HL-60 (cell line): ENCODE measurements around the gene DOK5.

ENCODE experiments used
- DNase-seq, 2 experiments: peaks; one replicate each; pipeline ENCODE4 v3.0.0-alpha.2; 2010 to 2020; ENCODE audit warnings: low read depth in 1 of 2, low spot score in 1 of 2
- H3K27ac ChIP-seq: fragments of 250-450 bp; sonication (Bioruptor Pico); replicated peaks from 2 replicates; pipeline ENCODE4 v1.5.1; 2020; ENCODE audit warnings: mild to moderate bottlenecking, moderate library complexity
- H3K27me3 ChIP-seq: fragments of 250-450 bp; sonication (Bioruptor Pico); 2 replicates; pipeline ENCODE4 v1.5.1; 2021; ENCODE audit warnings: mild to moderate bottlenecking, moderate library complexity; ENCODE audit not compliant: insufficient read depth, poor library complexity, severe bottlenecking
- H3K4me3 ChIP-seq: replicated peaks from 2 replicates; pipeline ENCODE4 v1.5.1; 2011; ENCODE audit warnings: mild to moderate bottlenecking, control low read depth, low read length; ENCODE audit not compliant: insufficient read depth
- GABPA ChIP-seq: IDR thresholded peaks from 2 replicates; pipeline ENCODE4 v1.6.1; 2012; ENCODE audit warnings: low read depth
- POLR2AphosphoS5 ChIP-seq: IDR thresholded peaks from 2 replicates; pipeline ENCODE4 v1.6.1; 2012; ENCODE audit warnings: low read depth
- SPI1 ChIP-seq: IDR thresholded peaks from 2 replicates; pipeline ENCODE4 v1.6.1; 2012; ENCODE audit warnings: low read depth, mild to moderate bottlenecking, borderline replicate concordance
- TF ChIP-seq, protein P1 (sequence below): IDR thresholded peaks from 2 replicates; pipeline ENCODE4 v1.6.1; 2012; ENCODE audit warnings: low read depth; ENCODE audit not compliant: insufficient replicate concordance
- TF ChIP-seq, protein P2 (sequence below): IDR thresholded peaks from one replicate; pipeline ENCODE4 v1.5.1; 2011; ENCODE audit warnings: low read length, control low read depth, inconsistent platforms; ENCODE audit not compliant: insufficient read depth

The DOK5 gene

DNA sequence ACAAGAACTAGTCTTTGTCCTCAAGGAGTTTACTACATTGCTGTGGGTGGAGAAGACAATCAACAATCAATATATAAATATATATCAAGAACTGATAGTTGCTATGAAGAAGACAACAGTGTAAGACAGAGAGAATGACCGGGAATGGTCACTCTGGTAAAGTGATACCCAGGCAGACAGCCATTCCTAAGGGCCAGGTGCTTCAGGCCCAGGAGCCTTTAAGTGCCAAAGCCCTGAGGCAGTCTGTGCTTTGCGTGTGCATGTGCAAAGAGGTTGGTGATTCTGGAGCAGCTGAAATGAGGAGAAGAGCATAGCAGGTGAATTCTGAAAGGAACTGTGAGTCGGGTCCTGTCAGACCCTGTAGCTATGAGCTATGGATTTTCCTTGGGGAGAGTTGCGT lies 154.2 kb downstream of the DOK5 start:
- TF ChIP-seq, protein P1, sequence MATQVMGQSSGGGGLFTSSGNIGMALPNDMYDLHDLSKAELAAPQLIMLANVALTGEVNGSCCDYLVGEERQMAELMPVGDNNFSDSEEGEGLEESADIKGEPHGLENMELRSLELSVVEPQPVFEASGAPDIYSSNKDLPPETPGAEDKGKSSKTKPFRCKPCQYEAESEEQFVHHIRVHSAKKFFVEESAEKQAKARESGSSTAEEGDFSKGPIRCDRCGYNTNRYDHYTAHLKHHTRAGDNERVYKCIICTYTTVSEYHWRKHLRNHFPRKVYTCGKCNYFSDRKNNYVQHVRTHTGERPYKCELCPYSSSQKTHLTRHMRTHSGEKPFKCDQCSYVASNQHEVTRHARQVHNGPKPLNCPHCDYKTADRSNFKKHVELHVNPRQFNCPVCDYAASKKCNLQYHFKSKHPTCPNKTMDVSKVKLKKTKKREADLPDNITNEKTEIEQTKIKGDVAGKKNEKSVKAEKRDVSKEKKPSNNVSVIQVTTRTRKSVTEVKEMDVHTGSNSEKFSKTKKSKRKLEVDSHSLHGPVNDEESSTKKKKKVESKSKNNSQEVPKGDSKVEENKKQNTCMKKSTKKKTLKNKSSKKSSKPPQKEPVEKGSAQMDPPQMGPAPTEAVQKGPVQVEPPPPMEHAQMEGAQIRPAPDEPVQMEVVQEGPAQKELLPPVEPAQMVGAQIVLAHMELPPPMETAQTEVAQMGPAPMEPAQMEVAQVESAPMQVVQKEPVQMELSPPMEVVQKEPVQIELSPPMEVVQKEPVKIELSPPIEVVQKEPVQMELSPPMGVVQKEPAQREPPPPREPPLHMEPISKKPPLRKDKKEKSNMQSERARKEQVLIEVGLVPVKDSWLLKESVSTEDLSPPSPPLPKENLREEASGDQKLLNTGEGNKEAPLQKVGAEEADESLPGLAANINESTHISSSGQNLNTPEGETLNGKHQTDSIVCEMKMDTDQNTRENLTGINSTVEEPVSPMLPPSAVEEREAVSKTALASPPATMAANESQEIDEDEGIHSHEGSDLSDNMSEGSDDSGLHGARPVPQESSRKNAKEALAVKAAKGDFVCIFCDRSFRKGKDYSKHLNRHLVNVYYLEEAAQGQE, result no peak
- TF ChIP-seq, protein P2, sequence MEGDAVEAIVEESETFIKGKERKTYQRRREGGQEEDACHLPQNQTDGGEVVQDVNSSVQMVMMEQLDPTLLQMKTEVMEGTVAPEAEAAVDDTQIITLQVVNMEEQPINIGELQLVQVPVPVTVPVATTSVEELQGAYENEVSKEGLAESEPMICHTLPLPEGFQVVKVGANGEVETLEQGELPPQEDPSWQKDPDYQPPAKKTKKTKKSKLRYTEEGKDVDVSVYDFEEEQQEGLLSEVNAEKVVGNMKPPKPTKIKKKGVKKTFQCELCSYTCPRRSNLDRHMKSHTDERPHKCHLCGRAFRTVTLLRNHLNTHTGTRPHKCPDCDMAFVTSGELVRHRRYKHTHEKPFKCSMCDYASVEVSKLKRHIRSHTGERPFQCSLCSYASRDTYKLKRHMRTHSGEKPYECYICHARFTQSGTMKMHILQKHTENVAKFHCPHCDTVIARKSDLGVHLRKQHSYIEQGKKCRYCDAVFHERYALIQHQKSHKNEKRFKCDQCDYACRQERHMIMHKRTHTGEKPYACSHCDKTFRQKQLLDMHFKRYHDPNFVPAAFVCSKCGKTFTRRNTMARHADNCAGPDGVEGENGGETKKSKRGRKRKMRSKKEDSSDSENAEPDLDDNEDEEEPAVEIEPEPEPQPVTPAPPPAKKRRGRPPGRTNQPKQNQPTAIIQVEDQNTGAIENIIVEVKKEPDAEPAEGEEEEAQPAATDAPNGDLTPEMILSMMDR, result no peak
- no peak for TF ChIP-seq GABPA
- TF ChIP-seq POLR2AphosphoS5, result no peak
- no peak for DNase-seq
- no peaks in the 10 kb centered on the region for H3K27me3 ChIP-seq

DNA sequence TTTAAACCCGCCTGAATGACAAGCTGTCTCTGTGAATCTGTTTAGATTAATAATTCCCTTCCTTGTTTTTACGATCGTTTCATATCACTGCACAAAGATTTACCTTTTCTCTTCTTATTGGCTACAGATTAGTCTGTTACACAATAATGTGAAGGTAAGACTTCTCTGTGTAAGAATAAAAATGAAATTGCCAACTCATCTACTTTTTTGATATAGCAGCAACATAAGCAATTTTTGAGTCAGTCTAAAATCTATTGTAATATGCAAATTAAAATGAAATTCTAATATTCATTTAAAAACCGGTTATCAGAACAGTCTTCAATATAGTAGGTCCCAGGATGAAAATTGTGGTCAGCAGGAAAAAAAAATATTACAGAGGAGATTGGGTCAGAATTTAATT lies 155.2 kb downstream of the DOK5 start:
- H3K27me3 ChIP-seq, result no peaks in the 10 kb centered on the region
- TF ChIP-seq, protein P2, result no peak
- TF ChIP-seq SPI1, result no peak
- no peak for TF ChIP-seq GABPA
- TF ChIP-seq POLR2AphosphoS5, result no peak
- TF ChIP-seq, protein P1, result no peak
- no peak overlapping the region for H3K4me3 ChIP-seq
- H3K27ac ChIP-seq, result no peak overlapping the region
- DNase-seq, result no peak

More for the DNA sequence above, 154.2 kb downstream of the DOK5 start:
- Histone ChIP-seq H3K4me3 (no peak overlapping the region), H3K27ac (no peak overlapping the region)

DNA sequence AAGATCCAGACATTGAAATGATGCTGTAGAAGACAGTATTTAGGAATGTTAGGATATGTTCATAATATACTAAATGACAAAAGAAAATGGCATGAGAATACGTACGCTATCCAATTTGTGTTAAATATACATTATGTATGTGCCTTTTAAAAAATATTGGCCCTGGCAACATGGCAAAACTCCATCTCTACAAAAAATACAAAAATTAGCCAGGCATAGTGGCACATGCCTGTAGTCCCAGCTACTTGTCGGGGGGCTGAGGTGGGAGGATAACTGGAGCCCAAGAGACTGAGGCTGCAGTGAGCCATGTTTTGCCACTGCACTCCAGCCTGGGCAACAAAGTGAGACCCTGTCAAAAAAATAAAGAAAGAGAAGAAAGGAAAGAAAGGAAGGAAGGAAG lies 155.7 kb downstream of the DOK5 start:
- Histone ChIP-seq H3K4me3 (no peak overlapping the region), H3K27me3 (no peaks in the 10 kb centered on the region), H3K27ac (no peak overlapping the region)
- DNase-seq, result no peak
- no peak for TF ChIP-seq POLR2AphosphoS5

DNA sequence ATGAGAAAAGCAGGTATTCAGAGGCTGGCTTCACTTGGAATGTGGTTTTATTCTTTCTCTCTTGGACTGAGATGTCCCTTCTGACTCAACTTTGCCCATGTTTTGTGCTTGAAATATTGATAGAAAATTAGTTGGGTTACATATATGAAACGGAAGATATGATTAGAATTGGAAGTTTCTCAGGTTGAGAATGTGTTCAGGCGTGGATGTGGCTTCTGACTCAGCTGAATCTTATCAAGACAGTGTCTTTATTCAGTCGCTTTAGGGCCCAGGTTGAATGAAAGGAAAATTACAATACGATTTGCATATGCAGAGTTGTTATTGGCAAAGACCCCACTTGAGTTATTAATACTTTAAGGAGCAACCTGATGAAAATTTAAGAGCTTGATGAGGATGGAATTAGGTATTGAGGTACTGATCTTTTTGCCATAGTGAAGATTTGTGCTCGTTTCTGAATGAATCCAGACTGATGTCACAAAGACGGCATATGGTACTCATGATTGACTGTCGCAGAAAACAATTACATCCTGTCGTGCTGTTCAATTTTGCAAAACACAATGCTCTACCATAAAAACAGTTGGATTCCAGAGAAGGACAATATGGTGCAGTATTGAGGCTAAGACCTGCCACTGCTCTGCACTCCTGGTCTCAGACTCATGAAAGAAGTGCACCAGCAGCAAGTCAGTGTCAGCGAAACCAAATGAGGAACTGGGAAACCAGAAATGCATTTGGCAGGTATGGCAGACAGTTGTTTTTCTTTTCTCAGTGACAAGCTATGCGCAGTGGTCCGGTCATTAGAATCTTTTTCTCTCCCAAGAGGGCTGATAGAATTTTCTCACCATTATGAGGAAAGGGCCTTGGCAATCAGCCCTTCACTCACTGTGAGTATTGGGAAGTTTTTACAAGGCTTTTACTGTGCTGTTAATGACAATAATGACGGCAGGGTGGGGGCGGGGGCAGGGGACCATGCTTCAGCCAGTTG lies 158.3 kb downstream of the DOK5 start:
- H3K27ac ChIP-seq, result no peak overlapping the region
- no peak for DNase-seq

More for the DNA sequence above, 158.3 kb downstream of the DOK5 start:
- H3K27me3 ChIP-seq, result no peaks in the 10 kb centered on the region
- peak; percentile 60 for TF ChIP-seq SPI1
- no peak for TF ChIP-seq GABPA
- TF ChIP-seq POLR2AphosphoS5, result no peak
- TF ChIP-seq, protein P1, result no peak
- no peak overlapping the region for H3K4me3 ChIP-seq
